Measurements from ENCODE around the gene BST1. TPM values are rescaled to one million over a fixed set of nuclear protein-coding genes. Genes with fewer than 3 reads are reported as not detected.

The BST1 gene
- total and polyA plus RNA-seq, 2 of the 8 experiments (the other 6 are each of a cell fraction or from before 2014, with no cell fraction given), result 0.52 to 0.54 TPM

GRCh38 chr4:15677507-15677988, 25.3 kb upstream of the BST1 start:
- CTCF ChIA-PET (ENCODE audit: partially characterized antibody), result interaction anchor here (0.6 to 2.7 kb wide), 2 partner anchors 11 to 49 kb away, joined by 3 to 8 read pairs; no protein-coding TSS in a partner anchor

More at GRCh38 chr4:15677507-15677988, 25.3 kb upstream of the BST1 start:
- no peak overlapping the region for H4K5ac ChIP-seq (ENCODE audit: insufficient read length, low read depth, low read length)
- no peak for FAIRE-seq
- peaks cover 3 to 84% of the 10 kb centered on the region in 2 experiments; a peak in 3 of 4 replicates for H3K79me2 ChIP-seq (ENCODE audit: control insufficient read depth in 1 of 2, insufficient read depth in 2 of 2, low read length in 2 of 2)
- peaks cover 0 to 3% of the 10 kb centered on the region in 2 experiments for H4K20me1 ChIP-seq (replicated peaks in 1 of 2; ENCODE audit: control insufficient read depth in 1 of 2, insufficient read depth in 2 of 2, low read length in 2 of 2)
- no peaks in the 10 kb centered on the region; a peak in 1 of 8 replicates for H3K36me3 ChIP-seq (ENCODE audit: control insufficient read depth in 2 of 4, insufficient read depth in 4 of 4, low read length in 3 of 4)
- no peak overlapping the region for H3K56ac ChIP-seq (replicated peaks; ENCODE audit: insufficient read length, low read depth, low read length)
- no peak overlapping the region for H4K91ac ChIP-seq (replicated peaks; ENCODE audit: insufficient read length, low read length)
- no peak for DNase-seq (ENCODE audit: low read depth in 1 of 2, low spot score in 2 of 2)
- H3K4ac ChIP-seq (replicated peaks; ENCODE audit: insufficient read length, low read depth, low read length), result no peak overlapping the region
- no peak overlapping the region for H2BK5ac ChIP-seq (ENCODE audit: low read depth, low read length)
- H3K27me3 ChIP-seq (replicated peaks in 1 of 4; ENCODE audit: control insufficient read depth in 3 of 4, extremely low read depth in 1 of 4, insufficient read depth in 3 of 4, low read length in 3 of 4), result no peaks in the 10 kb centered on the region
- H3K27ac ChIP-seq (ENCODE audit: low read depth, low read length), result no peak overlapping the region
- H3K79me1 ChIP-seq (ENCODE audit: low read depth, low read length), result no peaks in the 10 kb centered on the region
- no peak overlapping the region for H3K9ac ChIP-seq (replicated peaks in 1 of 4; ENCODE audit: extremely low read depth in 1 of 4, low read depth in 3 of 4, low read length in 3 of 4)
- no peak overlapping the region for H3K14ac ChIP-seq (ENCODE audit: insufficient read length)
- 88% methylated on average over 2 of the region's 2 CpGs; no CpG with 5 or more reads in 1 of the 2 experiments for WGBS, 2 experiments (ENCODE audit: extremely low coverage in 1 of 2, insufficient coverage in 1 of 2, insufficient read length in 1 of 2, insufficient replicate concordance in 2 of 2, low coverage in 1 of 2, low lambda C conversion rate in 2 of 2, missing lambda C conversion rate in 1 of 2)
- peak overlapping the region in 1 of 2 experiments; percentile 34; a peak in 2 of 4 replicates for H3K4me2 ChIP-seq (ENCODE audit: insufficient read depth in 1 of 2, low read depth in 2 of 2, low read length in 2 of 2)
- TF ChIP-seq SRF (IDR thresholded peaks at IDR 0.05; ENCODE audit: low read depth, low read length) (peak; percentile 84), JUN (IDR thresholded peaks at IDR 0.05; ENCODE audit: low read depth, low read length) (no peak), POLR2A (IDR thresholded peaks at IDR 0.05; ENCODE audit: control extremely low read depth in 1 of 2, low read depth in 2 of 2, low read length in 2 of 2) (peak in 1 of 2 experiments; percentile 22; a peak in 1 of 3 replicates), SUZ12 (IDR thresholded peaks at IDR 0.05; ENCODE audit: low read length) (no peak), TEAD4 (IDR thresholded peaks at IDR 0.05; ENCODE audit: low read depth, low read length) (0 out of 2 replicates have a peak, but pooled peaks have one; percentile 24)
- 0 out of 8 replicates have a peak overlapping the region, but pooled peaks of 1 of the 4 experiments have one; percentile 14 for H3K4me3 ChIP-seq (ENCODE audit: extremely low read depth in 1 of 4, insufficient read depth in 2 of 4, low read depth in 3 of 4, low read length in 4 of 4)
- peaks cover 3% of the 10 kb centered on the region for H3K23me2 ChIP-seq (ENCODE audit: low read depth, low read length)
- H2BK120ac ChIP-seq (replicated peaks; ENCODE audit: low read depth, low read length), result no peak overlapping the region
- no peak overlapping the region for H2BK20ac ChIP-seq (ENCODE audit: low read length)
- H2AK5ac ChIP-seq (ENCODE audit: low read depth, low read length), result peak overlapping the region; percentile 17; the same call in 1 of the 2 replicates
- no peak overlapping the region for H4K8ac ChIP-seq (ENCODE audit: extremely low read depth, insufficient read depth, low read length)
- no peak overlapping the region for H2BK15ac ChIP-seq (ENCODE audit: low read length)
- H3K9me3 ChIP-seq (ENCODE audit: insufficient read depth in 2 of 2, low read depth in 1 of 2, low read length in 1 of 2), result no peaks in the 10 kb centered on the region
- H3K18ac ChIP-seq (ENCODE audit: extremely low read depth, low read length), result no peak overlapping the region
- H2AFZ ChIP-seq (ENCODE audit: low read length), result no peak overlapping the region
- peaks cover 0 to 6% (median 2%) of the 10 kb centered on the region in 4 experiments; a peak in 3 of 7 replicates for H3K4me1 ChIP-seq (replicated peaks in 1 of 4; ENCODE audit: control insufficient read depth in 3 of 4, insufficient read depth in 4 of 4, low read length in 3 of 4)
- no peak overlapping the region for H2BK12ac ChIP-seq (ENCODE audit: low read depth, low read length)
- no peak overlapping the region for H3K23ac ChIP-seq (ENCODE audit: insufficient read length)
- POLR2A ChIA-PET (ENCODE audit: partially characterized antibody), result interaction anchor here (1.0 to 4.8 kb wide), 4 partner anchors 13 to 44 kb away, joined by 3 to 26 read pairs (median 6); partner anchors contain the start of gene FBXL5
